SK-N-SH treated with all-trans-retinoic acid at 6 μM for 48 hours (cell line): Measurements from ENCODE around the gene CLK4.

Experiments used
- ATAC-seq: fragments of 200-7000 bp; cut with Tn5 transposase; 3 replicates; pipeline ENCODE4 v1.9.1; 2020; ENCODE audit warnings: mild to moderate bottlenecking, moderate library complexity
- ARNTL ChIP-seq: fragments of 450-650 bp; formaldehyde crosslinking; IDR thresholded peaks from 2 replicates; pipeline ENCODE4 v1.5.0; 2020; ENCODE audit warnings: low read depth, mild to moderate bottlenecking, moderate library complexity, borderline replicate concordance
- BACH2 ChIP-seq: fragments of 250-450 bp; sonication (Bioruptor Pico); IDR thresholded peaks from 2 replicates; pipeline ENCODE4 v1.9.0; 2021; ENCODE audit warnings: mild to moderate bottlenecking, borderline replicate concordance
- CREB5 ChIP-seq: fragments of 250-450 bp; sonication (Bioruptor Pico); IDR thresholded peaks from 2 replicates; pipeline ENCODE4 v1.5.1; 2020; ENCODE audit warnings: low read depth, mild to moderate bottlenecking, moderate library complexity
- CSDC2 ChIP-seq: fragments of 250-450 bp; sonication (Bioruptor Pico); IDR thresholded peaks from 2 replicates; pipeline ENCODE4 v1.5.0; 2020; ENCODE audit warnings: mild to moderate bottlenecking, moderate library complexity
- ESRRG ChIP-seq: fragments of 250-450 bp; sonication (Bioruptor Pico); IDR thresholded peaks from 2 replicates; pipeline ENCODE4 v1.6.1; 2021; ENCODE audit warnings: mild to moderate bottlenecking
- GLIS3 ChIP-seq: fragments of 250-450 bp; sonication (Bioruptor Pico); IDR thresholded peaks from 2 replicates; pipeline ENCODE4 v1.5.0; 2020; ENCODE audit warnings: mild to moderate bottlenecking, moderate library complexity
- ISL1 ChIP-seq: fragments of 250-450 bp; sonication (Bioruptor Pico); IDR thresholded peaks from 2 replicates; pipeline ENCODE4 v2.1.2; 2022; ENCODE audit warnings: mild to moderate bottlenecking, moderate library complexity
- OSR1 ChIP-seq: fragments of 250-450 bp; sonication (Bioruptor Pico); IDR thresholded peaks from 2 replicates; pipeline ENCODE4 v1.8.0; 2022; ENCODE audit warnings: moderate library complexity, mild to moderate bottlenecking, inconsistent platforms
- PATZ1 ChIP-seq: fragments of 250-450 bp; sonication (Bioruptor Pico); IDR thresholded peaks from 2 replicates; pipeline ENCODE4 v1.8.0; 2020; ENCODE audit warnings: mild to moderate bottlenecking, moderate library complexity, borderline replicate concordance
- RARB ChIP-seq: fragments of 250-450 bp; sonication (Bioruptor Pico); IDR thresholded peaks from 2 replicates; pipeline ENCODE4 v1.8.0; 2021; ENCODE audit warnings: mild to moderate bottlenecking, moderate library complexity
- SNAI2 ChIP-seq: fragments of 250-450 bp; sonication (Bioruptor Pico); IDR thresholded peaks from 2 replicates; pipeline ENCODE4 v1.5.0; 2020; ENCODE audit warnings: mild to moderate bottlenecking, moderate library complexity
- TCF4 ChIP-seq: fragments of 250-450 bp; sonication (Bioruptor Pico); IDR thresholded peaks from 2 replicates; pipeline ENCODE4 v1.8.0; 2021; ENCODE audit warnings: mild to moderate bottlenecking, moderate library complexity, borderline replicate concordance
- TOX ChIP-seq: fragments of 250-450 bp; sonication (Bioruptor Pico); IDR thresholded peaks from 2 replicates; pipeline ENCODE4 v1.8.0; 2021; ENCODE audit warnings: mild to moderate bottlenecking, moderate library complexity, borderline replicate concordance
- ZFP3 ChIP-seq: fragments of 250-450 bp; sonication (Bioruptor Pico); IDR thresholded peaks from 2 replicates; pipeline ENCODE4 v1.5.0; 2020; ENCODE audit warnings: mild to moderate bottlenecking, moderate library complexity
- ZFP30 ChIP-seq: fragments of 450-650 bp; formaldehyde crosslinking; IDR thresholded peaks from 2 replicates; pipeline ENCODE4 v1.5.0; 2022; ENCODE audit warnings: mild to moderate bottlenecking, moderate library complexity
- ZNF565 ChIP-seq: fragments of 450-650 bp; formaldehyde crosslinking; conservative IDR thresholded peaks from 2 replicates; pipeline ENCODE4 v1.5.0; 2020; ENCODE audit warnings: low read depth, mild to moderate bottlenecking, moderate library complexity
- ZNF70 ChIP-seq: fragments of 450-650 bp; formaldehyde crosslinking; IDR thresholded peaks from 2 replicates; pipeline ENCODE4 v1.5.0; 2020; ENCODE audit warnings: mild to moderate bottlenecking, moderate library complexity
- ZNF8 ChIP-seq: fragments of 450-650 bp; formaldehyde crosslinking; IDR thresholded peaks from 2 replicates; pipeline ENCODE4 v1.5.0; 2020; ENCODE audit warnings: mild to moderate bottlenecking, moderate library complexity
- TF ChIP-seq, protein P1 (sequence below): fragments of 250-450 bp; sonication (Bioruptor Pico); IDR thresholded peaks from 2 replicates; pipeline ENCODE4 v1.8.0; 2021; ENCODE audit warnings: low read depth, mild to moderate bottlenecking, moderate library complexity, borderline replicate concordance
- TF ChIP-seq, protein P2 (sequence below): fragments of 250-450 bp; sonication (Bioruptor Pico); IDR thresholded peaks from 2 replicates; pipeline ENCODE4 v1.5.1; 2021; ENCODE audit warnings: mild to moderate bottlenecking, moderate library complexity
- TF ChIP-seq, protein P3 (sequence below): fragments of 250-450 bp; sonication (Bioruptor Pico); IDR thresholded peaks from 2 replicates; pipeline ENCODE4 v1.5.0; 2020; ENCODE audit warnings: mild to moderate bottlenecking, moderate library complexity

Gene CLK4

GRCh38 chr5:178630951-178631350, 4.1 kb upstream of the CLK4 start:
- ATAC-seq: no peak
- TF ChIP-seq TOX (CRISPR knock-in tag) (no peak), GLIS3 (CRISPR knock-in tag) (no peak), ZNF565 (CRISPR knock-in tag) (no peak), RARB (CRISPR knock-in tag) (no peak), ISL1 (CRISPR knock-in tag) (no peak), ZFP3 (CRISPR knock-in tag) (no peak), ZNF8 (CRISPR knock-in tag) (no peak), CSDC2 (no peak), ZFP30 (no peak)
- TF ChIP-seq, protein P1, sequence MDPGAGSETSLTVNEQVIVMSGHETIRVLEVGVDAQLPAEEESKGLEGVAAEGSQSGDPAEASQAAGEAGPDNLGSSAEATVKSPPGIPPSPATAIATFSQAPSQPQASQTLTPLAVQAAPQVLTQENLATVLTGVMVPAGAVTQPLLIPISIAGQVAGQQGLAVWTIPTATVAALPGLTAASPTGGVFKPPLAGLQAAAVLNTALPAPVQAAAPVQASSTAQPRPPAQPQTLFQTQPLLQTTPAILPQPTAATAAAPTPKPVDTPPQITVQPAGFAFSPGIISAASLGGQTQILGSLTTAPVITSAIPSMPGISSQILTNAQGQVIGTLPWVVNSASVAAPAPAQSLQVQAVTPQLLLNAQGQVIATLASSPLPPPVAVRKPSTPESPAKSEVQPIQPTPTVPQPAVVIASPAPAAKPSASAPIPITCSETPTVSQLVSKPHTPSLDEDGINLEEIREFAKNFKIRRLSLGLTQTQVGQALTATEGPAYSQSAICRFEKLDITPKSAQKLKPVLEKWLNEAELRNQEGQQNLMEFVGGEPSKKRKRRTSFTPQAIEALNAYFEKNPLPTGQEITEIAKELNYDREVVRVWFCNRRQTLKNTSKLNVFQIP (CRISPR knock-in tag): no peak

- TF ChIP-seq GLIS3 (CRISPR knock-in tag) (no peak), ISL1 (CRISPR knock-in tag) (no peak), OSR1 (CRISPR knock-in tag) (no peak), PATZ1 (CRISPR knock-in tag) (no peak), ARNTL (CRISPR knock-in tag) (no peak), ZFP30 (no peak), TOX (CRISPR knock-in tag) (no peak), TCF4 (CRISPR knock-in tag) (no peak), ZNF70 (no peak), ESRRG (no peak), BACH2 (CRISPR knock-in tag) (no peak), ZNF565 (CRISPR knock-in tag) (no peak), RARB (CRISPR knock-in tag) (no peak), ZFP3 (CRISPR knock-in tag) (no peak), SNAI2 (no peak), CREB5 (CRISPR knock-in tag) (no peak)
- TF ChIP-seq, protein P1 (CRISPR knock-in tag): no peak
- TF ChIP-seq, protein P2, sequence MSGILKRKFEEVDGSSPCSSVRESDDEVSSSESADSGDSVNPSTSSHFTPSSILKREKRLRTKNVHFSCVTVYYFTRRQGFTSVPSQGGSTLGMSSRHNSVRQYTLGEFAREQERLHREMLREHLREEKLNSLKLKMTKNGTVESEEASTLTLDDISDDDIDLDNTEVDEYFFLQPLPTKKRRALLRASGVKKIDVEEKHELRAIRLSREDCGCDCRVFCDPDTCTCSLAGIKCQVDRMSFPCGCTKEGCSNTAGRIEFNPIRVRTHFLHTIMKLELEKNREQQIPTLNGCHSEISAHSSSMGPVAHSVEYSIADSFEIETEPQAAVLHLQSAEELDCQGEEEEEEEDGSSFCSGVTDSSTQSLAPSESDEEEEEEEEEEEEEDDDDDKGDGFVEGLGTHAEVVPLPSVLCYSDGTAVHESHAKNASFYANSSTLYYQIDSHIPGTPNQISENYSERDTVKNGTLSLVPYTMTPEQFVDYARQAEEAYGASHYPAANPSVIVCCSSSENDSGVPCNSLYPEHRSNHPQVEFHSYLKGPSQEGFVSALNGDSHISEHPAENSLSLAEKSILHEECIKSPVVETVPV (CRISPR knock-in tag): no peak
- TF ChIP-seq, protein P3, sequence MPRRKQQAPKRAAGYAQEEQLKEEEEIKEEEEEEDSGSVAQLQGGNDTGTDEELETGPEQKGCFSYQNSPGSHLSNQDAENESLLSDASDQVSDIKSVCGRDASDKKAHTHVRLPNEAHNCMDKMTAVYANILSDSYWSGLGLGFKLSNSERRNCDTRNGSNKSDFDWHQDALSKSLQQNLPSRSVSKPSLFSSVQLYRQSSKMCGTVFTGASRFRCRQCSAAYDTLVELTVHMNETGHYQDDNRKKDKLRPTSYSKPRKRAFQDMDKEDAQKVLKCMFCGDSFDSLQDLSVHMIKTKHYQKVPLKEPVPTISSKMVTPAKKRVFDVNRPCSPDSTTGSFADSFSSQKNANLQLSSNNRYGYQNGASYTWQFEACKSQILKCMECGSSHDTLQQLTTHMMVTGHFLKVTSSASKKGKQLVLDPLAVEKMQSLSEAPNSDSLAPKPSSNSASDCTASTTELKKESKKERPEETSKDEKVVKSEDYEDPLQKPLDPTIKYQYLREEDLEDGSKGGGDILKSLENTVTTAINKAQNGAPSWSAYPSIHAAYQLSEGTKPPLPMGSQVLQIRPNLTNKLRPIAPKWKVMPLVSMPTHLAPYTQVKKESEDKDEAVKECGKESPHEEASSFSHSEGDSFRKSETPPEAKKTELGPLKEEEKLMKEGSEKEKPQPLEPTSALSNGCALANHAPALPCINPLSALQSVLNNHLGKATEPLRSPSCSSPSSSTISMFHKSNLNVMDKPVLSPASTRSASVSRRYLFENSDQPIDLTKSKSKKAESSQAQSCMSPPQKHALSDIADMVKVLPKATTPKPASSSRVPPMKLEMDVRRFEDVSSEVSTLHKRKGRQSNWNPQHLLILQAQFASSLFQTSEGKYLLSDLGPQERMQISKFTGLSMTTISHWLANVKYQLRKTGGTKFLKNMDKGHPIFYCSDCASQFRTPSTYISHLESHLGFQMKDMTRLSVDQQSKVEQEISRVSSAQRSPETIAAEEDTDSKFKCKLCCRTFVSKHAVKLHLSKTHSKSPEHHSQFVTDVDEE (CRISPR knock-in tag): no peak
- no peak for ATAC-seq
Measured at GRCh38 chr5:178630475-178630930, 3.7 kb upstream of the CLK4 start.
